Fibroblast of lung (primary cell): ENCODE results near the gene HAND1.

ENCODE experiments used
- CTCF ChIP-seq, 2 donors: IDR thresholded peaks in 1 of 2; conservative IDR thresholded peaks in 1 of 2; 1 replicate in 1 of 2; 2 replicates in 1 of 2; pipeline ENCODE4 v1.5.1; 2011 to 2012; ENCODE audit warnings: low read length in 2 of 2, control low read depth in 1 of 2, inconsistent platforms in 1 of 2, low read depth in 1 of 2, mild to moderate bottlenecking in 1 of 2
- EZH2 ChIP-seq: IDR thresholded peaks from 2 replicates; pipeline ENCODE4 v1.5.1; 2012; ENCODE audit warnings: low read length, control low read depth, mild to moderate bottlenecking; ENCODE audit errors: missing control alignments

GRCh38 chr5:154493274-154493673 is 15.2 kb upstream of the HAND1 start:
- TF ChIP-seq CTCF (conservative IDR thresholded peaks at IDR 0.05 in 1 of 2, IDR thresholded peaks at IDR 0.05 in 1 of 2; ENCODE audit: low read depth in 1 of 2, low read length in 2 of 2) (no peak), EZH2 (no peak)
